GM12874 (cell line): Measurements from ENCODE around the gene TTLL13.

Source experiments
- CTCF ChIP-seq: IDR thresholded peaks from 2 replicates; pipeline ENCODE4 v1.5.1; 2011; ENCODE audit warnings: low read depth, mild to moderate bottlenecking, control low read depth, low read length, moderate library complexity; ENCODE audit not compliant: insufficient read depth

TTLL13 gene

GRCh38 chr15:90300541-90300940 lies 51.2 kb downstream of the TTLL13 start:
- no peak for TF ChIP-seq CTCF

GRCh38 chr15:90300988-90301706 lies 51.8 kb downstream of the TTLL13 start:
- peak; percentile 93 for TF ChIP-seq CTCF

GRCh38 chr15:90301707-90302300 lies 52.4 kb downstream of the TTLL13 start:
- no peak for TF ChIP-seq CTCF

GRCh38 chr15:90305932-90306331 lies 56.6 kb downstream of the TTLL13 start:
- no peak for TF ChIP-seq CTCF

GRCh38 chr15:90306560-90306959 lies 57.2 kb downstream of the TTLL13 start:
- TF ChIP-seq CTCF = no peak

- no peak for TF ChIP-seq CTCF
These were observed 58.3 kb downstream of the TTLL13 start for GRCh38 chr15:90307661-90308060.

GRCh38 chr15:90309020-90309419 lies 59.7 kb downstream of the TTLL13 start:
- TF ChIP-seq CTCF = no peak
